Activated B cell treated with CpG ODN at 0.5 μM for 24 hours (primary cell): ENCODE results near the gene CCDC88C. TPM values are rescaled to one million over a fixed set of nuclear protein-coding genes. Genes with fewer than 3 reads are reported as not detected.

Experiments
- ATAC-seq: fragments of 200-7000 bp; cut with Tn5 transposase; one replicate; pipeline ENCODE4 v1.10.0; 2021; ENCODE audit warnings: low read depth, mild to moderate bottlenecking, moderate library complexity
- CTCF ChIA-PET: fragments of 350-600 bp; sonication (Branson Sonifier 250); formaldehyde crosslinking; loops from one replicate; lab custom pipeline; 2021; ENCODE audit warnings: antibody characterized with exemption; lab: Charles Lee
- POLR2A ChIA-PET: fragments of 350-600 bp; sonication (Branson Sonifier 250); formaldehyde crosslinking; loops from one replicate; lab custom pipeline; 2021; ENCODE audit warnings: antibody characterized with exemption; lab: Charles Lee
- DNase-seq: peaks from one replicate; pipeline ENCODE4 v3.0.0; 2022
- H3K27ac Mint-ChIP-seq: one replicate; pipeline ENCODE4 v1.8.0; 2020; ENCODE audit warnings: mixed read lengths
- H3K27me3 Mint-ChIP-seq: one replicate; pipeline ENCODE4 v1.8.0; 2021; ENCODE audit warnings: mixed read lengths
- H3K36me3 Mint-ChIP-seq: one replicate; pipeline ENCODE4 v1.8.0; 2021; ENCODE audit warnings: low read depth, mixed read lengths
- H3K4me1 Mint-ChIP-seq: one replicate; pipeline ENCODE4 v1.8.0; 2021; ENCODE audit warnings: mixed read lengths
- H3K4me3 Mint-ChIP-seq: one replicate; pipeline ENCODE4 v1.8.0; 2020; ENCODE audit warnings: mild to moderate bottlenecking, mixed read lengths
- H3K9me3 Mint-ChIP-seq: one replicate; pipeline ENCODE4 v1.8.0; 2020; ENCODE audit warnings: mixed read lengths
- intact Hi-C: fragments of 100-400 bp; cut with micrococcal nuclease; formaldehyde crosslinking; loops from one replicate; pipeline ENCODE4 v1.15.1; 2024
- total RNA-seq: library from RNA; stranded (reverse); gene quantifications from 2 replicates; pipeline ENCODE4 v1.2.3, GENCODE V29; 2022
- TF ChIP-seq, protein P1 (sequence below): fragments of 200-600 bp; IDR thresholded peaks from one replicate; pipeline ENCODE4 v1.8.0; 2022; ENCODE audit warnings: antibody characterized with exemption, mild to moderate bottlenecking

The CCDC88C gene
- total RNA-seq, 1 donor from 2014 or later: 164 TPM

DNA sequence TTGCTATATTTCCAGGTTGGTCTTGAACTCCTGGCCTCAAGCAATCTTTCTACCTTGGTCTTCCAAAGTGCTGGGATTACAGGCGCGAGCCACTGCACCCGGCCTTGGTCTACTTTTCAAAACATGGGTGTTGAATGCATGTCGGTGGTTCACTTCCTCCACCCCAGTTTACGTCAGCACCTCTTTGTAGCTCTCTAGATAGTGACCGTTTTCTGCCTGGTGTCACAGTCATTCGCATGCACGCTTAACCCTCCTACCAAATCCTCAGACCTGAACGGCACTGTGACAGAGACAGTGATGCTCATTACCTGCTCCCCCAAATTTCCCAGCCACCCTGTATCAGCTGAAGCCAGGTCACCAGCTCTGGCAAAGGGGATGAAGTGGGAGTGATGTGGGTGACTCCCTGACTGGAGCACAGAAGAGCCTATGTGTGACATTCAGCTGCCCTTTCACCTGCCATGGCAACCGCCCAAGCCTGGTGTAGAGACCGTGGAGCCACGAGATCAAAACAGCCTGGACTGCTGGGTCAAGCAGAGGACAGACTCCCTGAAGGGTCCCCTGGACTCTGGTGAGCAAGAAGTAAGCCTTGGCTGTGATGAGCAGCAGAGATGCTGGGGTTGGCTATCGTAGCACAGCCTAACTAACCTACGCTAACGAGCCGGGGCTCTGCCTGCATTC lies 106.9 kb downstream of the CCDC88C start:
- no peaks in the 10 kb centered on the region for H3K9me3 Mint-ChIP-seq
- no peaks in the 10 kb centered on the region for H3K27me3 Mint-ChIP-seq
- TF ChIP-seq, protein P1, sequence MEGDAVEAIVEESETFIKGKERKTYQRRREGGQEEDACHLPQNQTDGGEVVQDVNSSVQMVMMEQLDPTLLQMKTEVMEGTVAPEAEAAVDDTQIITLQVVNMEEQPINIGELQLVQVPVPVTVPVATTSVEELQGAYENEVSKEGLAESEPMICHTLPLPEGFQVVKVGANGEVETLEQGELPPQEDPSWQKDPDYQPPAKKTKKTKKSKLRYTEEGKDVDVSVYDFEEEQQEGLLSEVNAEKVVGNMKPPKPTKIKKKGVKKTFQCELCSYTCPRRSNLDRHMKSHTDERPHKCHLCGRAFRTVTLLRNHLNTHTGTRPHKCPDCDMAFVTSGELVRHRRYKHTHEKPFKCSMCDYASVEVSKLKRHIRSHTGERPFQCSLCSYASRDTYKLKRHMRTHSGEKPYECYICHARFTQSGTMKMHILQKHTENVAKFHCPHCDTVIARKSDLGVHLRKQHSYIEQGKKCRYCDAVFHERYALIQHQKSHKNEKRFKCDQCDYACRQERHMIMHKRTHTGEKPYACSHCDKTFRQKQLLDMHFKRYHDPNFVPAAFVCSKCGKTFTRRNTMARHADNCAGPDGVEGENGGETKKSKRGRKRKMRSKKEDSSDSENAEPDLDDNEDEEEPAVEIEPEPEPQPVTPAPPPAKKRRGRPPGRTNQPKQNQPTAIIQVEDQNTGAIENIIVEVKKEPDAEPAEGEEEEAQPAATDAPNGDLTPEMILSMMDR: no peak
- peaks cover 92% of the 10 kb centered on the region for H3K36me3 Mint-ChIP-seq
- intact Hi-C loops: no loop called here
- ChIA-PET CTCF (no interaction called here), POLR2A (no interaction called here)
- DNase-seq (no peak), ATAC-seq (no peak)
- no peak overlapping the region for H3K4me3 Mint-ChIP-seq
- H3K4me1 Mint-ChIP-seq: peaks cover 44% of the 10 kb centered on the region
- peak overlapping the region; percentile 82 for H3K27ac Mint-ChIP-seq

GRCh38 chr14:91309756-91310280 lies 107.8 kb downstream of the CCDC88C start:
- H3K4me3 Mint-ChIP-seq: no peak overlapping the region
- H3K27ac Mint-ChIP-seq: no peak overlapping the region
- H3K36me3 Mint-ChIP-seq: peaks cover 94% of the 10 kb centered on the region
- intact Hi-C loops: no loop called here
- DNase-seq: no peak
- H3K9me3 Mint-ChIP-seq: no peaks in the 10 kb centered on the region
- ATAC-seq: no peak
- no peaks in the 10 kb centered on the region for H3K27me3 Mint-ChIP-seq
- ChIA-PET CTCF (interaction anchor here (1.2 kb wide), 1 partner anchor 108 kb away, joined by 4 read pairs; the partner anchor contains the start of gene CCDC88C), POLR2A (interaction anchor here (0.5 to 0.7 kb wide), 2 partner anchors 125 to 192 kb away, joined by 3 to 5 read pairs; no protein-coding TSS in a partner anchor)
- peaks cover 35% of the 10 kb centered on the region for H3K4me1 Mint-ChIP-seq
- TF ChIP-seq, protein P1: no peak

DNA sequence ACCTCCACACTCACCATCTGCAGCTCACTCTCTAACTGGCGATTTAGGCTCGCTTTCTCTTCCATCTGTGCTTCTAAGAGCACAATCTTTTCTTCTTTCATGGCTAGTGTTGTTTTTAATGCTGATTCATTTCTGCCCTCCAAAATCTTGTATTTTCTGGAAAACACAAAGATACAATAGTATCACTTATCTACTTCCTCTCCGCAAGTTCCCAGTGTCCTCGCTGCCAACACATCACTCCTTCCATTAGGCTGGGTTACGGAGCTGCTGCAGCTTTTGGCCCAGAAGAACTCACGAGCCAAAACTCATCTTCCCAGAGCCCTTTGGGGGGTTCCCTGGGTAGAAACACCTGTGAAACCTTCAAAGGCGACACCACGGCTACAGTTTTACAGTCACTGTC lies 109.3 kb downstream of the CCDC88C start:
- Mint-ChIP-seq H3K4me1 (peaks cover 27% of the 10 kb centered on the region), H3K9me3 (no peaks in the 10 kb centered on the region), H3K36me3 (peaks cover 93% of the 10 kb centered on the region), H3K4me3 (no peak overlapping the region), H3K27ac (no peak overlapping the region), H3K27me3 (no peaks in the 10 kb centered on the region)
- ChIA-PET POLR2A (no interaction called here), CTCF (no interaction called here)
- no peak for DNase-seq
- intact Hi-C loops: no loop called here
- TF ChIP-seq, protein P1: no peak
- no peak for ATAC-seq

GRCh38 chr14:91307652-91308051 lies 110.0 kb downstream of the CCDC88C start:
- ChIA-PET CTCF (no interaction called here), POLR2A (no interaction called here)
- ATAC-seq: no peak

GRCh38 chr14:91307046-91307445 lies 110.6 kb downstream of the CCDC88C start:
- Mint-ChIP-seq H3K4me3 (no peak overlapping the region), H3K4me1 (peaks cover 32% of the 10 kb centered on the region), H3K9me3 (no peaks in the 10 kb centered on the region), H3K27ac (no peak overlapping the region), H3K36me3 (peaks cover 91% of the 10 kb centered on the region), H3K27me3 (no peaks in the 10 kb centered on the region)
- ATAC-seq (no peak), DNase-seq (no peak)
- TF ChIP-seq, protein P1: no peak
- intact Hi-C loops: no loop called here
- ChIA-PET CTCF (no interaction called here), POLR2A (interaction anchor here (0.5 kb wide), 1 partner anchor 9 kb away, joined by 4 read pairs; no protein-coding TSS in a partner anchor)

More at GRCh38 chr14:91307652-91308051, 110.0 kb downstream of the CCDC88C start:
- TF ChIP-seq, protein P1: no peak
- H3K27ac Mint-ChIP-seq: no peak overlapping the region
- peaks cover 28% of the 10 kb centered on the region for H3K4me1 Mint-ChIP-seq
- intact Hi-C loops: no loop called here
- DNase-seq: no peak
- H3K27me3 Mint-ChIP-seq: no peaks in the 10 kb centered on the region
- no peak overlapping the region for H3K4me3 Mint-ChIP-seq
- peaks cover 89% of the 10 kb centered on the region for H3K36me3 Mint-ChIP-seq
- no peaks in the 10 kb centered on the region for H3K9me3 Mint-ChIP-seq
